Suprapubic skin (tissue), 3 donors: Measurements from ENCODE around the gene SPTSSB.

Experiments
- EP300 ChIP-seq: sonication (generic); formaldehyde crosslinking; IDR thresholded peaks from one replicate; pipeline ENCODE4 v1.6.1; 2017; ENCODE audit warnings: antibody characterized with exemption
- POLR2A ChIP-seq, 2 donors: fragments of 450-650 bp; IDR thresholded peaks; one replicate each; pipeline ENCODE4 v1.6.1; 2017; ENCODE audit warnings: antibody characterized with exemption in 2 of 2, mild to moderate bottlenecking in 2 of 2, moderate library complexity in 2 of 2
- TF ChIP-seq, protein P1 (sequence below), 2 donors: fragments of 200-600 bp in 1 of 2; fragments of 450-650 bp in 1 of 2; sonication (generic) in 1 of 2; IDR thresholded peaks; one replicate each; pipeline ENCODE4 v1.5.1; 2016 to 2019; ENCODE audit warnings: antibody characterized with exemption in 2 of 2, mild to moderate bottlenecking in 1 of 2, moderate library complexity in 1 of 2

DNA sequence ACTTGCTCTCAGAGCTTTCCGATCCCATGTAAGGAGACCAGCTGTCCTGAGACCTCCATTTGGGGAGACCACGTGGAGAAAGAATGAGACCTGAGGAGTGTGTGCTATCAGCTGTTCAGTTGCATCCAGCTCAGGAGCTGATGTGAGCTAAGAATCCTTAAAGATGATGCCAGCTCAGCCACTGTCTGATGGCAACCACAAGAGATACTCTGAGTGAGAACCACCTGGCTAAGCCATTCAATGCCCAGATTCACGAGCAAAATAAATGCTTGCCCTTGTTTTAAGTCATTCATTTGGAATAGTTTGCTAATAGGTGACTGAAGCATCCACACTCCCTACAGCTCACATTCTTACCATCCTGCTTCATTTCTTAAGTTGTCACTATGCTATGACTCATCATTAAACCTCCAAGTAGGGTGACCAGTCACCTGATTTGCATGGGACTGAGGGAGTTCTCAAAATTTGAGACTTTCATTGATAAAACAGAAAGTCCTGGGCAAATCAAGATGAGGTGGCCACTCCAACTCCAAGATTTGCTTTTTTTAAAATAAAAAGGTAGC, 56.4 kb downstream of the SPTSSB start:
- TF ChIP-seq, protein P1, sequence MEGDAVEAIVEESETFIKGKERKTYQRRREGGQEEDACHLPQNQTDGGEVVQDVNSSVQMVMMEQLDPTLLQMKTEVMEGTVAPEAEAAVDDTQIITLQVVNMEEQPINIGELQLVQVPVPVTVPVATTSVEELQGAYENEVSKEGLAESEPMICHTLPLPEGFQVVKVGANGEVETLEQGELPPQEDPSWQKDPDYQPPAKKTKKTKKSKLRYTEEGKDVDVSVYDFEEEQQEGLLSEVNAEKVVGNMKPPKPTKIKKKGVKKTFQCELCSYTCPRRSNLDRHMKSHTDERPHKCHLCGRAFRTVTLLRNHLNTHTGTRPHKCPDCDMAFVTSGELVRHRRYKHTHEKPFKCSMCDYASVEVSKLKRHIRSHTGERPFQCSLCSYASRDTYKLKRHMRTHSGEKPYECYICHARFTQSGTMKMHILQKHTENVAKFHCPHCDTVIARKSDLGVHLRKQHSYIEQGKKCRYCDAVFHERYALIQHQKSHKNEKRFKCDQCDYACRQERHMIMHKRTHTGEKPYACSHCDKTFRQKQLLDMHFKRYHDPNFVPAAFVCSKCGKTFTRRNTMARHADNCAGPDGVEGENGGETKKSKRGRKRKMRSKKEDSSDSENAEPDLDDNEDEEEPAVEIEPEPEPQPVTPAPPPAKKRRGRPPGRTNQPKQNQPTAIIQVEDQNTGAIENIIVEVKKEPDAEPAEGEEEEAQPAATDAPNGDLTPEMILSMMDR (IDR thresholded peaks at IDR 0.05), result no peak
- no peak for TF ChIP-seq POLR2A (IDR thresholded peaks at IDR 0.05)
- TF ChIP-seq EP300, result no peak
